HG03442 (cell line): ENCODE data around the gene ZNF587B.
"Not testable (repeated sequence)": the region's sequence is repeated elsewhere in the genome, so short reads cannot be mapped to it uniquely, and the experiment has no call there.

Experiments
- ATAC-seq: cut with Tn5 transposase; IDR thresholded peaks from one replicate; pipeline ENCODE4 v1.9.1; 2021; ENCODE audit warnings: mild to moderate bottlenecking, moderate library complexity; ENCODE audit not compliant: unreplicated experiment

Gene ZNF587B

DNA sequence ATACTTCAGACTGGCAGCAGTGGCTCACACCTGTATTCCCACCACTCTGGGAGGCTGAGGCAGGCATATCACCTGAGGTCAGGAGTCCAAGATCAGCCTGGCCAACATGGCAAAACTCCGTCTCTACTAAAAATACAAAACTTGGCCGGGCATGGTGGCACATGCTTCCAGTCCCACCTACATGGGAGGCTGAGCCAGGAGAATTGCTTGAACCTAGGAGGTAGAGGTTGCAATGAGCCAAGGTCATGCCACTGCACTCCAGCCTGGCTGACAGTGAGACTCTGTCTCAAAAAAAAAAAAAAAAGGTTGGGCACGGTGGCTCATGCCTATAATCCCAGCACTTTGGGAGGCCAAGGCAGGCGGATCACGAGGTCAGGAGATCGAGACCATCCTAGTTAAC is 39.6 kb downstream of the ZNF587B start:
- ATAC-seq: not testable (repeated sequence)

DNA sequence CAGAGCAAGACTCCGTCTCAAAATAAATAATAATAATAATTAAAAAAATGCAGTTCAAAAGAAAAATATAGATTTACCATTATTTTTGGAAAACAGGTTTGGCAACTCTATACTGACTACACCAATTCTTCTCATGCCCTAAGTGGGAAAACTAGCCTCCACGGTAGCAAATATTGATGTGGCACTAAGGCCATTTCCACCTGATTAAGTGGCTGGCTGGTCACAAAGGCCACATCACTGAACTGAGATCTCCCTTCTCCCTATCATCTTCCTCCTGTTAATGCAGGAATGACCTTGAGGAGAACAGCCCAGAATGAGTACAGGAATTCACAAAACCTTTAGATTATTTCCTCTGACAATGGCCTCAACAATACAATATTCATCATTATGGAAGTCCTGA is 40.1 kb downstream of the ZNF587B start:
- no peak for ATAC-seq

DNA sequence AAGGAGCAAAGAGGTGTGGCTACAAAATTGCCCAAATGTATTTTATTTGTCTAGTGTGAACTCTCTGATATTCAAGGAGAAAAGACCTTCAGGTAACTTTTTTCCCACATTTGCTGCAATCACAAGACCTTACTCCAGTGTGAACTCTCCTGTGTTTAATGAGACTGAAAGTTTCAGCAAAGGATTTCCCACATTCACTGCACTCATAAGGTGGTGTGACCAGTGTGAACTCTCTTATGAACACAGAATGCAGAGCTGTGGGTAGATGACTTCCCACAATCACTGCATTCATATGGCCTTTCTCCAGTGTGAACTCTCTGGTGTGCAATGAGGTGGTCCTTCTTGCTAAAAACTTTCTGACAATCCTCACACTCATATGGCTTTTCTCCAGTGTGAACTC is 42.4 kb downstream of the ZNF587B start:
- ATAC-seq: no peak

DNA sequence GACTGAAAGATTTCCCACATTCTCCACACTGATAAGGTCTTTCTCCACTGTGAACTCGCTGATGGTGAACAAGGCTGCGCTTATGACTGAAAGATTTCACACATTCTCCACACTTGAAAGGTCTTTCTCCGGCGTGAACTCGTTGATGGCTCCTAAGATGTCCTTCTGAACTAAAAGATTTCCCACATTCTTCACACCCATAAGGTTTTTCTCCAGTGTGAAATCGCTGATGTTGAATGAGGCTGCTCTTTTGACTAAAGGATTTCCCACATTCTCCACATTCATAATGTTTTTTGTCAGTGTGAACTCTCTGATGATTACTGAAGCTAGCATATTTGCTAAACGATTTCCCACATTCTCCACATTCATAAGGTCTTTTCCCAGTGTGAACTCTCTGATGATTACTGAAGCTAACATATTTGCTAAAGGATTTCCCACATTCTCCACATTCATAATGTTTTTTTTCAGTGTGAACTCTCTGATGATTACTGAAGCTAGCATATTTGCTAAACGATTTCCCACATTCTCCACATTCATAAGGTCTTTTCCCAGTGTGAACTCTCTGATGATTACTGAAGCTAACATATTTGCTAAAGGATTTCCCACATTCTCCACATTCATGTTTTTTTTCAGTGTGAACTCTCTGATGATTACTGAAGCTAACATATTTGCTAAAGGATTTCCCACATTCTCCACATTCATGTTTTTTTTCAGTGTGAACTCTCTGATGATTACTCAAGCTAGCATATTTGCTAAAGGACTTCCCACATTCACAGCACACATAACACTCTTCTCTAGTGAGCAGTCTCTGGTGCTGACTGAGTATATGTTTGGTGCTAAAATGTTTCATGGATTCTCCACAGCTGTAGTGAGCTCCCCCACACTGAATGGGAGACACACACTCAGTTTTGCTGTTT is 44.0 kb downstream of the ZNF587B start:
- not testable (repeated sequence) for ATAC-seq

DNA sequence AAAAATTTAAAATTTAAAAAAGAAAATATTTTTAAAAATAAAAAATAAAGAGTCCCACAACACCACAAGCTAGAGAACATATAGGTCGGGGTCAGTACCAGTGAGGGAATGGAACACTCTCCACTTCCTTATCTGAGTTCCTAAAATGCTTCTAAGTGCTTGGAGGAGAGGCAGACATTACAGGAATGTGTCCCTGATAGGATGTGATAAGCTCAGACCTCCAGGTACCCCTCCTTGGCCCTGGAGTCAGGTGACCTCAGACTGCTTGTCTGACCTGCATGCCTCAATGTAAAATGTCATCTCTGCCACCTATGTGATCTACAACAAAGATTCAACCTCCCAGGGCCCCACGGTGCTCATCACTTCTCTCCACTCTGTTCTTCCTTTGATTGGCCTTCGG is 55.9 kb downstream of the ZNF587B start:
- no peak for ATAC-seq

DNA sequence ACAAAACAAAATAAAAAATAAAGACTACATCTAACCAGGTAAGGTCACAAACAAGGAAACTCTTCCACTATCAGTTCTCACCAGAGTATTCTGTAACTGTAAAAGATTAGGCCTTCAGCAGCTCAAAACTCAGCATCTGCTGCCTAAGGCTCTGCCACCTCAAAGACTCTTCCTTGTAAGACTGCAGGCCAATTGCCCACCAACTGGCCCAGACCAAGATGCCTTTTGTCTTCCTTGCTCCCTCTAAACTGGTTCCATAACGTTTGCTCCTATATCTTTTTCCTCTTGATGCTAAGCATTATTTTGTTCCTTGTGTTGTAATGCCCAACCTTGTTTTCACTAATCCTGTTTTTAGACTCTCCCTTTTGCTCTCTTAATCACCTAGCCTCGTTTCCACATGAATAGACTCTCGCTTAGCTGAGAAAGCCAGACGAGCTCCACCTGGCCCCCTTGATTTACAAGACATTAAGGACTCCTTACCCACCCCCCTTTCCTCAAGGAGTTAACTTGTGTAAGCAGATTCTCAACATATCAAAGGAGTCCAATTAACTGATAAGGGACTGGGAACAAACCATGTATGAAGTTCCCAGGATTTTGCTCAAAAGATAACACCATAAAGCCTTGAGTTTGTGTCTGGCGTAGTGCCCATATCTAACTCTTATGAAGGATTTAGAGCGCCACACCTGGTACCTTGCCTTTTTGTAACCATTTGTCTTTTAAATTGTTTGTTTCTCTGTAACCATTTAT is 57.3 kb downstream of the ZNF587B start:
- no peak for ATAC-seq

DNA sequence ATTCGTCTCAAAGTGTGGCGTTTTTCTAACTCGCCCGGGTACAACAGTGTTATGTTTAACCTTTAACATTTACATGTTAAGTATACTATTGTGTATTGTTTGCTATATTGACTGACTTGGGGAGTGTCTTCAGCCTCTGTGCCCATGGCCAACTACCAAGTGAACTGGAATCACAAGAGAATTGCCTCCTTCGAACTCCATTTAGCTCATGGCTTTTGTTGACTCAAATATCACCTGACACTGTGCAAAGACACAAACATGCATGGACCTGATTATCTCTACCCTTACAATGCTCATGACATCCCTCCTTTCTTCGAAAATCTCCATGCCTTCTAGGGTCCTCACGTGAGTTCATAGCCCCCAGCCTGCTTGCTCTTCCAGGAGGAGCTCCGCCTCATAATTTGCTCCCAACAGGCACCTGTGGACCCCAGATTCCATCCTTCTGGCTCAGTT is 58.0 kb downstream of the ZNF587B start:
- ATAC-seq: no peak

DNA sequence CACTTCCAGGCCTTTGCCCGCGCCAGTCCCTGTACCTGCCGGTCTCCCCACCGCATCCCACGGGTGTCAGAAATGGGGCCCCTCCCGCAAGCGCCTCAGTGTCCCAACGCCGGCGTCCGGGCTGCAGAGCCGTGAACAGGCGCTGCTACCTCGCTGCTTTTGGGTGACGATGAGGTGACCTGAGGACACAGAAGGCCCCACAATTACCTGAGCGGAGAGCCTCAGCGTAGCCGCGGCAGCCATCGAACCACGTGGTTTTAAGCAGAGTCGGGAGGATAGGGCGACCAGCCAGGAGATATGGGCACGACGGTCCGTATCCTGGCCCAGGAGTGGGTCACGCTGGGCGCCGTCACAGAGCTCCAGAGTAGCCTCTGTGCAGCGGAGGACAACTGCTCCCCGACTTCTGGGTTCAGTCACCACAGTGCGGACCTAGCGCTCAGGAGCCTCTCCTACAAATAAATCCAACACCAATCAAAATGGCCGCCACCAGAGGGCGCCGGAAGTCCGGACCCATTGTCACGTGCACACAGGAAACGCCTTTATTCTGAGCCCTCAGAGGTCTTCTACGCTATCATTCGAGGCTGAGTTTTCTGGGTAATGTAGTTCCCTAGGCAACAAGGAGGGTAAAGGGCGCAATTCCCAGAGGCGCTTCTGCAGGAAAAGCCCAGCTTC is 58.6 kb downstream of the ZNF587B start, which contains the start of gene ZNF814:
TSS of gene ZNF814 (minus strand) at position 478 of the 672 bp plus-strand sequence. CDS start at position 243, 235 bp downstream.
- peak; percentile 89 for ATAC-seq

DNA sequence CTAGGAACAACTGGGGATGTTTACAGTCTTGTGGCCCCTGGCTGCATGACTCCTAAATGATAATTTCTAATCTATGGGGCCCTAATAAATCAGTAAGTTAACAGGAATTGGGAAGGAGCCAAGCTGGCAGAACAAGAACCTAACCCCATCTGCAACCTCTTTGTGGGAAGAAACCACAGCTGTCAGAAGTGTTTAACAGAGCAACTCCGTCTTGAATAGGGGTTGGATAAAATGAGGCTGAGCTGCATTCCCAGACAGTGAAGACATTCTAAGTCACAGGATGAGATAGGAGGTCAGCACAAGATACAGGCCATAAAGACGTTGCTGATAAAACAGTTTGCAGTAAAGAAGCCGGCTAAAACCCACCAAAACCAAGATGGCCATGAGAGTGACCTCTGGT is 60.6 kb downstream of the ZNF587B start:
- ATAC-seq: not testable (repeated sequence)
